Gastroesophageal sphincter (tissue), 3 donors: Measurements from ENCODE around the gene NTMT1.

Source experiments
- POLR2A ChIP-seq, 2 donors: fragments of 450-650 bp; IDR thresholded peaks; one replicate each; pipeline ENCODE4 v1.6.1; 2017; ENCODE audit warnings: antibody characterized with exemption in 2 of 2, mild to moderate bottlenecking in 2 of 2, moderate library complexity in 1 of 2
- TF ChIP-seq, protein P1 (sequence below), 4 experiments: fragments of 200-600 bp in 2 of 4; fragments of 450-650 bp in 2 of 4; sonication (generic) in 1 of 4; IDR thresholded peaks; one replicate each; pipeline ENCODE4 v1.5.1; 2017 to 2019; ENCODE audit warnings: antibody characterized with exemption in 4 of 4, mild to moderate bottlenecking in 2 of 4, moderate library complexity in 2 of 4

DNA sequence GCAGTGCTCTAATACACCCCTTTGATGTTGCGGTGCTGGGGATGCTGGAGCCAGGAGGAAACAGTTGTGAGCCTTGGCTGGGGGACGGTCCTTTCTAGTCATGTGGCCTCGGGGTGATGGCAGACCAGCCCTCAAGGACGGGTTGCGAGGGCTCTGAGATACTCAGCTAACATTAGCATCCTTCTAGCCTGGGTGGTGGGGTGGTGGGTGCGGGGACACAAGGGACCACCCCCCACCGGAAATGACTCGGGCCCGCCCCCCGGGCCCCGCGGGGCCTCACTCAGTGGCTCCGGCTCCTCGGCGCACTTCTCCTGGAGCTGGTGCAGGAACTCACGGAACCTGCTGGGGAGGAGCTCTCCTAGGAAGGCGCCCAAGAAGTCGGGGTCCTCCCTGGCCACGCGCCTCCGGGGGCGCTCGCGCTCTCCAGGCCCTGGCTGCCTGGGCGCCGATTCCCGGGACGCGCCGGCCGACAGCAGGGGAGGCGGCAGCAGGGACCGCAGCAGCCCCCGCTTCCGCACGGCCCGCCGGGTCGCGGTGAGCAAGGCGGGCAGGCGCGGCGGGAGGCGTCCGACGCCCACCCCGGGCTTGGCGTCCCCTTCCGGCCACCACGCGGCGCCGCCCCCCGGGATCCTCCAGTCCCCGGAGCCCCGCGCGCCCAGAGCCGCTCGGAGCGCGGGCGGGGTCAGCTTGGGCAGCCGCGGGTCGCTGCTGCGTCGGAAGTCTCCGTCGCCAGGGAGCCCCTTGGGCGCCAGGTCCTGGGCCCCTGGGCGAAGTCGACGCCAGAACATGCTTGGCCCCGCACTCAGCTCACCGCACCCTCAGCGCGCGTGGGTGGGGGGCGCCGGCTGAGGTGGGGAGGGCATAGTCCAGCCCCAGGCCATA lies 5.9 kb upstream of the NTMT1 start:
- TF ChIP-seq, protein P1, sequence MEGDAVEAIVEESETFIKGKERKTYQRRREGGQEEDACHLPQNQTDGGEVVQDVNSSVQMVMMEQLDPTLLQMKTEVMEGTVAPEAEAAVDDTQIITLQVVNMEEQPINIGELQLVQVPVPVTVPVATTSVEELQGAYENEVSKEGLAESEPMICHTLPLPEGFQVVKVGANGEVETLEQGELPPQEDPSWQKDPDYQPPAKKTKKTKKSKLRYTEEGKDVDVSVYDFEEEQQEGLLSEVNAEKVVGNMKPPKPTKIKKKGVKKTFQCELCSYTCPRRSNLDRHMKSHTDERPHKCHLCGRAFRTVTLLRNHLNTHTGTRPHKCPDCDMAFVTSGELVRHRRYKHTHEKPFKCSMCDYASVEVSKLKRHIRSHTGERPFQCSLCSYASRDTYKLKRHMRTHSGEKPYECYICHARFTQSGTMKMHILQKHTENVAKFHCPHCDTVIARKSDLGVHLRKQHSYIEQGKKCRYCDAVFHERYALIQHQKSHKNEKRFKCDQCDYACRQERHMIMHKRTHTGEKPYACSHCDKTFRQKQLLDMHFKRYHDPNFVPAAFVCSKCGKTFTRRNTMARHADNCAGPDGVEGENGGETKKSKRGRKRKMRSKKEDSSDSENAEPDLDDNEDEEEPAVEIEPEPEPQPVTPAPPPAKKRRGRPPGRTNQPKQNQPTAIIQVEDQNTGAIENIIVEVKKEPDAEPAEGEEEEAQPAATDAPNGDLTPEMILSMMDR (IDR thresholded peaks at IDR 0.05), result peak in 2 of 4 experiments; percentile 11 to 15
- no peak for TF ChIP-seq POLR2A (IDR thresholded peaks at IDR 0.05)
